Measurements from ENCODE around the gene SALL4.

The SALL4 gene

GRCh38 chr20:51802170-51802751 lies at the start of gene SALL4:
TSS of gene SALL4 (minus strand) at chr20:51802521. CDS start at chr20:51802408, 113 bp downstream.
- TF ChIP-seq CTCF (IDR thresholded peaks at IDR 0.05; ENCODE audit: control insufficient read depth, insufficient read depth, low read depth, low read length, missing control alignments): no peak
- no peak for DNase-seq (ENCODE audit: low read depth)
- peak within 1 kb of the TSS; percentile 63 for H3K4me3 ChIP-seq (ENCODE audit: control insufficient read depth, low read depth, low read length)

DNA sequence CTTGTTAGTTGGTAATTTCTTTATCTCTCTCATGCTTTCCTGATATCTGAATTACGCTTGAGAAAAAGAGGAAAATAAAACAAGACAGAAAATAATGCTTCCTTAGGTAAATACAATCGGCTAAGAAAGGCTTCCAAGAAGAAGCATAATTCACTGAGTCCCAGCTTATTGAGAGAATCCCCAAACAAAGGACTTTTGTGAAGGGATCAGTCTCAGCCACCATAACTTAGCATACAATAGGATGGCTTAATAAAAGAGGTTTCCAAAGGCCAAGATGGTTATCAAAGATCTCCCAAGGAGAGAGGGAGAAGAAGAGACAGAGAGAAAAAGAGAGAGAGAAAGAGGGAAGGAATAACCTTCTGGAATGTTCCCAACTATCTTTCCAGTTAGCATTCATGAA lies 46.0 kb upstream of the SALL4 start:
- no peak overlapping the region for H3K4me3 ChIP-seq (ENCODE audit: control insufficient read depth, low read depth, low read length)
- TF ChIP-seq CTCF (IDR thresholded peaks at IDR 0.05; ENCODE audit: control insufficient read depth, insufficient read depth, low read depth, low read length, missing control alignments): no peak
- DNase-seq (ENCODE audit: low read depth): no peak

DNA sequence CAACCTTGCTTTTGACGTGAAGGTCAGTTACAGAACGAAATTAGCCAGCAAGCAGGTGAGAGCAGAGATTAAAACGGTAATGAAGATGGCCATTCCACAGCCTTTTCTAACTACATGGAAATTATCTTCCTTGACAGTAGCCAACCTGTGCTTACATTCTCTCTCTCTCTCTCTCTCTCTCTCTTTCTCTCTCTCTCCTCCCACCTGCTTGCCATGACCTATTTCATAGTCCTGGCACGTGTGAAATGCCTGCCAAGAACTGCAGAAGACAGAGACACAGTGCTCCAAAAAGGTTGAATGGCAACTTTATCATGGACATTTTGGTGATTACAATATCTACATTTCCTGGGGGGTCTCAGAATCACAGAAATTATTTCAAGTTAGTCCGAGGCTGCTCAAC lies 38.5 kb upstream of the SALL4 start:
- no peak for DNase-seq (ENCODE audit: low read depth)
- no peak for TF ChIP-seq CTCF (IDR thresholded peaks at IDR 0.05; ENCODE audit: control insufficient read depth, insufficient read depth, low read depth, low read length, missing control alignments)

DNA sequence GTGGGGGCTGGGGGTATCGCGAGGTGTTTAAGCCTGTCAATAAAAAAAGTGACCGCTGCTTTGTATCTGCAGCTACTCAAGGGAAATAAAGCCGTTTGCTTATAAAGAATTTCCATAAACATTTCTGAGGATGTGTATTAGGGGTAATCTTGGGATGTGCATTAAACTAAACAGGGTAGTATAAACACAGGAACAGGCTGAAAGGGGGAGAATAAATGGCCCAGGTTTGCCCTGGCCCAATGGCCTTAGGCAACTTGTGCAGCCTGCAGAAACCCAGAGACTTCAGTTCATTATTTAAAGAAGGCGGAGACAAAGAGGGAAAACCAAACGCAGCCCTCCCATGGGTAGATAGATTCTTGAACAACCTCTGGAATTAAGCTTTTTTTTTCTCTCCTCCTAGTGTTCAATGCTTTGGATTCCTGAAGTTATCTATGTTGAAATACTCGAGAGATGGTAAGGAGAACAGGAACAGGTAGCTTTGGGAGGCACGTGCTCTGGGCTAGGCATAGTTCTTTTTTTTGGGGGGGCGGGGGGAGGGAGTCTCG lies 35.6 kb upstream of the SALL4 start:
- DNase-seq (ENCODE audit: low read depth): no peak
- H3K4me3 ChIP-seq (ENCODE audit: control insufficient read depth, low read depth, low read length): no peak overlapping the region
- no peak for TF ChIP-seq CTCF (IDR thresholded peaks at IDR 0.05; ENCODE audit: control insufficient read depth, insufficient read depth, low read depth, low read length, missing control alignments)

More for the DNA sequence above, 38.5 kb upstream of the SALL4 start:
- no peak overlapping the region for H3K4me3 ChIP-seq (ENCODE audit: control insufficient read depth, low read depth, low read length)

DNA sequence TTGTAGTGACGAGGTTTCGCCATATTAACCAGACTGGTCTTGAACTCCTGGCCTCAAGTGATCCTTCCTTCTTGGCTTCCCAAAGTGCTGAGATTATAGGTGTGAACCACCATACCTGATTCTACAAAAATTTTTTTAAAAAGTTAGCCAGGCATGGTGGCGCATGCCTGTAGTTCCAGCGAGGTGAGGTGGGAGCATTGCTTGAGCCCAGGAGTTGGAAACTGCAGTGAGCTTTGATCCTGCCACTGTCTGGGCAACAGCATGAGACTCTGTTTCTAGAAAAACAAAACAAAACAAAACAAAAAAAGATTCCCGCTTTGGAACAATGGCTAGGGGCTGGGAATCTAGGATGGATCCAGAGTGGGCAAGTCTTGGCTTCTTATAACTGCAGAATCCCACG lies 35.1 kb upstream of the SALL4 start:
- H3K4me3 ChIP-seq (ENCODE audit: control insufficient read depth, low read depth, low read length): no peak overlapping the region
- no peak for TF ChIP-seq CTCF (IDR thresholded peaks at IDR 0.05; ENCODE audit: control insufficient read depth, insufficient read depth, low read depth, low read length, missing control alignments)
- DNase-seq (ENCODE audit: low read depth): no peak

DNA sequence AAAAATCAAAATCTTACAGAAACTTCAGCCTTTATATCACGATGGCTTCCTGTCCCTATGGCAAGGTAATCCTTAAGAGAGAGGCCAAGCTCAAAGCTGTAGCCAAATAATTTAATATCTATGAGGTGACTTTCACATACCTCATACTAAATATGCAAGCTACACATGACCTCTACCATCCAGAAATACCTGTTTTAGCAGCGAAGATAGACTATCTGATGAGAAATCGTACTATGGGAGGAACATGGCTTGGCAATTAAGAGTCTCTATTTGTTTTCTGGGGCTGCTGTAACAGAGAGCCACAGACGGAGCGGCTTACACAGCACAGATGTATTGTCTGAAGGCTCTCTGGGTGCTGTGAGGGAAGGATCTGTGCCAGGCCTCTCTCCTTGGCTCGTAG lies 31.0 kb upstream of the SALL4 start:
- H3K4me3 ChIP-seq (ENCODE audit: control insufficient read depth, low read depth, low read length): no peak overlapping the region
- TF ChIP-seq CTCF (IDR thresholded peaks at IDR 0.05; ENCODE audit: control insufficient read depth, insufficient read depth, low read depth, low read length, missing control alignments): no peak
- DNase-seq (ENCODE audit: low read depth): no peak

Measured in AG09309 (cell line).